Measurements from ENCODE around the gene OSER1.

Gene OSER1

GRCh38 chr20:44159711-44160110, 50.9 kb downstream of the OSER1 start:
- no peak for DNase-seq (ENCODE audit: low read depth)
- H3K4me3 ChIP-seq (ENCODE audit: low read depth, low read length), result no peak overlapping the region
- no peak for TF ChIP-seq CTCF (IDR thresholded peaks at IDR 0.05; ENCODE audit: control insufficient read depth, extremely low read depth, insufficient read depth)

GRCh38 chr20:44159125-44159524, 51.4 kb downstream of the OSER1 start:
- no peak overlapping the region for H3K4me3 ChIP-seq (ENCODE audit: low read depth, low read length)
- DNase-seq (ENCODE audit: low read depth), result no peak
- no peak for TF ChIP-seq CTCF (IDR thresholded peaks at IDR 0.05; ENCODE audit: control insufficient read depth, extremely low read depth, insufficient read depth)

- H3K4me3 ChIP-seq (ENCODE audit: low read depth, low read length), result no peak overlapping the region
- TF ChIP-seq CTCF (IDR thresholded peaks at IDR 0.05; ENCODE audit: control insufficient read depth, extremely low read depth, insufficient read depth), result no peak
- DNase-seq (ENCODE audit: low read depth), result no peak
Measured at GRCh38 chr20:44157061-44157460, 53.5 kb downstream of the OSER1 start.

- TF ChIP-seq CTCF (IDR thresholded peaks at IDR 0.05; ENCODE audit: control insufficient read depth, extremely low read depth, insufficient read depth), result no peak
- no peak overlapping the region for H3K4me3 ChIP-seq (ENCODE audit: low read depth, low read length)
- no peak for DNase-seq (ENCODE audit: low read depth)
Measured at GRCh38 chr20:44154521-44155001, 56.0 kb downstream of the OSER1 start.

- H3K4me3 ChIP-seq (ENCODE audit: low read depth, low read length), result no peak overlapping the region
- TF ChIP-seq CTCF (IDR thresholded peaks at IDR 0.05; ENCODE audit: control insufficient read depth, extremely low read depth, insufficient read depth), result no peak
- no peak for DNase-seq (ENCODE audit: low read depth)
Measured at GRCh38 chr20:44153636-44154043, 56.9 kb downstream of the OSER1 start.

GRCh38 chr20:44151621-44152416, 58.8 kb downstream of the OSER1 start:
- DNase-seq (ENCODE audit: low read depth), result no peak
- no peak overlapping the region for H3K4me3 ChIP-seq (ENCODE audit: low read depth, low read length)
- TF ChIP-seq CTCF (IDR thresholded peaks at IDR 0.05; ENCODE audit: control insufficient read depth, extremely low read depth, insufficient read depth), result no peak

- no peak overlapping the region for H3K4me3 ChIP-seq (ENCODE audit: low read depth, low read length)
- TF ChIP-seq CTCF (IDR thresholded peaks at IDR 0.05; ENCODE audit: control insufficient read depth, extremely low read depth, insufficient read depth), result no peak
- DNase-seq (ENCODE audit: low read depth), result no peak
Measured at GRCh38 chr20:44146272-44146671, 64.3 kb downstream of the OSER1 start.
